Effector memory CD4-positive, alpha-beta T cell (primary cell): ENCODE measurements around the gene MRPS23.

ENCODE experiments used
- DNase-seq, 3 donors: peaks; one replicate each; pipeline ENCODE4 v3.0.0-alpha.2; 2020
- H3K27ac ChIP-seq: 2 replicates; pipeline ENCODE4 v1.7.0; 2013; ENCODE audit warnings: mild to moderate bottlenecking, low read length, moderate library complexity; ENCODE audit not compliant: insufficient read depth, poor library complexity, severe bottlenecking
- H3K27me3 ChIP-seq: replicated peaks from 2 replicates; pipeline ENCODE4 v1.7.0; 2013; ENCODE audit warnings: mild to moderate bottlenecking, low read length; ENCODE audit not compliant: insufficient read depth, control insufficient read depth, poor library complexity, severe bottlenecking
- H3K36me3 ChIP-seq: 2 replicates; pipeline ENCODE4 v1.7.0; 2013; ENCODE audit warnings: mild to moderate bottlenecking, low read length, moderate library complexity; ENCODE audit not compliant: control insufficient read depth, insufficient read depth
- H3K4me1 ChIP-seq: 2 replicates; pipeline ENCODE4 v1.7.0; 2013; ENCODE audit warnings: low read length, mild to moderate bottlenecking; ENCODE audit not compliant: control insufficient read depth, insufficient read depth, poor library complexity, severe bottlenecking
- H3K4me3 ChIP-seq: 2 replicates; pipeline ENCODE4 v1.7.0; 2013; ENCODE audit warnings: low read length, low read depth, mild to moderate bottlenecking; ENCODE audit not compliant: insufficient read depth, poor library complexity, severe bottlenecking
- H3K9me3 ChIP-seq: 2 replicates; pipeline ENCODE4 v1.7.0; 2013; ENCODE audit warnings: mild to moderate bottlenecking, low read length, moderate library complexity; ENCODE audit not compliant: control insufficient read depth

Gene MRPS23

DNA sequence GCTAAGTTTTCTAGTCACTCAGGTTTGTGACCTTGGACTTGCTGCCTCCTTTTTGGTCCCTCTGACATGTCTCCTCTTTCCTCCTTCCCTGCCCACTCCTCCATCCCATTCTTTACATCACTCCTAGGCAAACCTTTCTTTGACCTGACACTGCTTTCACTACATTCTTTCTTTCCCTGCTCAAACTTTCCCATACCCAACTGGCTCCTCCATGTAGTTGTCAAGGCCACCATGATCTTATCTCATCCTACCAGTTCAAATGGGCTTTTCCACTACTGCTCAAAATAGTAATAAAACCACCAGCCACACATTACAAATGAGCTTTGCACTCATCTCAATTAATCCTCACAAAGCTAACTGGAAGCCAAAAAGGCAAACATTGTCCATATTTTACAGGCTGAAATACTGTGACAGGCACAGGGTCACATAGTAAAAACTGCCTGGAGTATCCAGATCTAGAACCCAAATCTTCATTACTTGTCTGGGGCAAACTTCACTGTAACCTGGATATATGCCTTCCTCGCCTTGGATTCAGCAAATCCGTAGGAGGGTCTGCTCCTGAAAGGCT lies 14.4 kb downstream of the MRPS23 start:
- Histone ChIP-seq H3K4me3 (no peak overlapping the region), H3K36me3 (peaks cover 16% of the 10 kb centered on the region), H3K27me3 (no peaks in the 10 kb centered on the region), H3K9me3 (no peaks in the 10 kb centered on the region), H3K27ac (no peak overlapping the region), H3K4me1 (peaks cover 4% of the 10 kb centered on the region)
- no peak for DNase-seq

DNA sequence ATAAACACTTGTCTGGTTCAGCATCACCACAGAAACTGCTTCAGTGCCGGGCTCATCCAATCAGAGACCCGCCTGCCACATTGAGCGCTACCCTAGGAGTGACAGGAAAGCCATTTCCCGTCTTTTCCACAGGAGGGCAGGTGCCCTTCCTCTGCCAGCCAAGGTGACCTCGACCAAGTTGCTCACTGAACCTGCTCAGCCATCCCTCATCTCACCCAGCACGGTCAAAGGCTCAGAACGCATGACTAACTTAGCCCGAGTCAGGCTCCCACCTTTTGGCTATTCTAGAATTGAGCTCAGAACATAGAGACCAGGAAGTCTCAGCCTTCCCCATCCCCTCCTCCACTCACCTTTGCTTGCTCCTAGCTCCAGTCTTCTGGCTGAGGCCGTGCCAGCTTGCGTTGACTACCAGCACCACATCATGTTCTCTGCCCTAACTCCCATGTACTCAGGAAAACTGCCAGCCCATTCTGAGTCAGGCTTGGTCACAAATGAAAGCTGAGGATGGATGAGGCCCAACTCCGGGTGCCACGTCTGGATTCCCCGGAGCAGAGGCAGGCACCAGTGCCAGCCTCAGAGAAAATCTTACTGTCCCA lies 15.6 kb downstream of the MRPS23 start:
- no peak for DNase-seq
- Histone ChIP-seq H3K27ac (no peak overlapping the region), H3K27me3 (no peaks in the 10 kb centered on the region), H3K9me3 (no peaks in the 10 kb centered on the region), H3K36me3 (peaks cover 10% of the 10 kb centered on the region), H3K4me1 (peaks cover 4% of the 10 kb centered on the region), H3K4me3 (no peak overlapping the region)

- Histone ChIP-seq H3K4me3 (peak overlapping the region; percentile 50), H3K27me3 (no peaks in the 10 kb centered on the region), H3K9me3 (no peaks in the 10 kb centered on the region), H3K27ac (no peak overlapping the region), H3K36me3 (peaks cover 1% of the 10 kb centered on the region), H3K4me1 (peaks cover 4% of the 10 kb centered on the region)
- peak; percentile 22 to 53 (median 28) for DNase-seq
These were observed 16.5 kb downstream of the MRPS23 start for GRCh38 chr17:57833179-57833939.

DNA sequence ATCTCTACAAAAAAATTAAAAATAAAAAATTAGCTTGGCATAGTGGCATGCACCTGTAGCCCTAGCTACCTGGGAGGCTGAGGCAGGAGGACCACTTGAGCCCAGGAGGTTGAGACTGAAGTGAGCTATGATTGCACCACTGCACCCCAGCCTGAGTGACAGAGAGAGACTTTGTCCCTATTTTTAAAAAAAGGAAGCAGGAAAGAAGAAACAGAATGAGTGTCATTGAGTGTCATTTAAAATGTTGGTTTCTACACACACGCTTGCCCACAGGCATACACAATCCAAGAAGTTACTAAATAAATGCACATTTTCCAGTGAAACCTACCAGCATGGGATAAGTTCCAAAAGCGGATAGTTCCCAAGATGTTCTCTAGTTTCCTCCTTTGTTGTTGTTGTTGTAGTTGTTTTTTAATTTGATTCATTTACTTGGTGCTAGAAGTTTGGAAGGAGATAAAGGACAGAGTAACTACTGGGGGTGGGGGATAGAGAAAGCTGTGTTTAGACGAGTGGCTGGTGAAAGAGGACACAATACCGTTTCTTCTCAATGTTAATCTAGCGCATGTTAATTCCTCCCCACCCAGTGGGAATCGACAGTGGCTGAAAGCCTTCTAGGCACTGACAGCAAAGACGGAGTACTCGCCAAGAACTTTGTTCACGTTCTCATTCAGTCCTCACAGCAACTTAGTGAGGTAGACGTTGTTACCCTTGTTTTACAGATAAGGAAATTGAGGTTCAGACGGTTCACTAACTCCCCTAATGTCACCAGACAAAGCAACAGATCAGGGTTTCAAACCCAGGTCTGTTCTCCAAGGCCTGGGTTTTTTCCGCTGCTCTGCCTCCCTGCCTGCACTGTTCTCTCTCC lies 17.3 kb downstream of the MRPS23 start:
- Histone ChIP-seq H3K27me3 (no peaks in the 10 kb centered on the region), H3K4me3 (peak overlapping the region; percentile 50), H3K9me3 (no peaks in the 10 kb centered on the region), H3K27ac (no peak overlapping the region), H3K36me3 (no peaks in the 10 kb centered on the region), H3K4me1 (peaks cover 4% of the 10 kb centered on the region)
- DNase-seq, result no peak

- Histone ChIP-seq H3K36me3 (no peaks in the 10 kb centered on the region), H3K9me3 (no peaks in the 10 kb centered on the region), H3K27me3 (no peaks in the 10 kb centered on the region), H3K4me3 (no peak overlapping the region), H3K4me1 (peaks cover 4% of the 10 kb centered on the region), H3K27ac (no peak overlapping the region)
- no peak for DNase-seq
These were observed 19.0 kb downstream of the MRPS23 start for GRCh38 chr17:57830880-57831279.

GRCh38 chr17:57823469-57824401 lies 26.1 kb downstream of the MRPS23 start:
- no peak for DNase-seq
- no peaks in the 10 kb centered on the region for H3K9me3 ChIP-seq
- H3K4me1 ChIP-seq, result no peaks in the 10 kb centered on the region
- H3K27ac ChIP-seq, result no peak overlapping the region
- H3K36me3 ChIP-seq, result no peaks in the 10 kb centered on the region
- H3K4me3 ChIP-seq, result no peak overlapping the region
- H3K27me3 ChIP-seq, result no peaks in the 10 kb centered on the region

- H3K4me1 ChIP-seq, result no peaks in the 10 kb centered on the region
- no peaks in the 10 kb centered on the region for H3K36me3 ChIP-seq
- no peak overlapping the region for H3K4me3 ChIP-seq
- no peaks in the 10 kb centered on the region for H3K27me3 ChIP-seq
- DNase-seq, result no peak
- H3K27ac ChIP-seq, result no peak overlapping the region
- H3K9me3 ChIP-seq, result no peaks in the 10 kb centered on the region
These were observed 30.0 kb downstream of the MRPS23 start for GRCh38 chr17:57819867-57820266.

DNA sequence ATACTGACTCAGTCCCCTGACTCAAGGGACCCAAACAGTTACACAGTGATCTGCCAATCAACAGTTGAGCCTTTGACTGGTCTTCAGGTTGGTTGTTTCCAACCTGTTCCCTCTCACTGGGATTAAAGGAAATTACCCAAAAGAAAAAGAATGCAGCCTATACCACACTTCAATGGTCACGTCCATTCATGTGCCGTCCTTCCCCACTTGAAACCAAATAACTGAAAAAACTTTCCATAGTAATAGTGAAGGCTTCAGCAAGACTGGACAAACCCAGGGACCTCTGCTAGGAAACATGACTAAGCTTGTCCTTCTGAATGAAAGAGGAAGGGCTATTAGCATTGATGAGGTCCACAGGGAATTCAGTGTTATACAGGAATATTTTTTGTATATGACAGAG lies 30.6 kb downstream of the MRPS23 start:
- Histone ChIP-seq H3K4me3 (no peak overlapping the region), H3K36me3 (no peaks in the 10 kb centered on the region), H3K27ac (no peak overlapping the region), H3K9me3 (no peaks in the 10 kb centered on the region), H3K27me3 (no peaks in the 10 kb centered on the region), H3K4me1 (no peaks in the 10 kb centered on the region)
- DNase-seq, result no peak

DNA sequence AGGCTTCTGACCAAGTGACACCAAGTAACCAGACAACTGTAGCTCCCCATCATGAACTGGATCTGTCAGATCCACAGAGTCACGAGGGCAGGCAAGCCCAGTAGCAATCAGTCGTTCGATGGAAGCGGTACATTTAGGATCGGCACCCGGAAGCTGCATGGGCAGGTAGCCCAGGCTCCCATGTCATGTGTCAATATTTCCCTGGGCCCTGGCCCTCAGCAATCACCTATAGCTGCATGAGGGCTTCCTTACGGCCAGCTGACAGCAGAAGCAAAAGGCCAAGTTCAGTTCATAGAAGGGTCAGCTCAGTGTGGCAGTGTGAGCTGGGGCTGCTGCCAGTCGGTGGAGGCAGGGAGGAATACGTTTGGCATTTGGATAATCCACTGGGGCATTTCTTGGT lies 31.8 kb downstream of the MRPS23 start:
- Histone ChIP-seq H3K36me3 (no peaks in the 10 kb centered on the region), H3K27me3 (no peaks in the 10 kb centered on the region), H3K9me3 (no peaks in the 10 kb centered on the region), H3K27ac (no peak overlapping the region), H3K4me1 (no peaks in the 10 kb centered on the region), H3K4me3 (no peak overlapping the region)
- DNase-seq, result no peak
